ENCODE data around the gene FBXL17.

DNA sequence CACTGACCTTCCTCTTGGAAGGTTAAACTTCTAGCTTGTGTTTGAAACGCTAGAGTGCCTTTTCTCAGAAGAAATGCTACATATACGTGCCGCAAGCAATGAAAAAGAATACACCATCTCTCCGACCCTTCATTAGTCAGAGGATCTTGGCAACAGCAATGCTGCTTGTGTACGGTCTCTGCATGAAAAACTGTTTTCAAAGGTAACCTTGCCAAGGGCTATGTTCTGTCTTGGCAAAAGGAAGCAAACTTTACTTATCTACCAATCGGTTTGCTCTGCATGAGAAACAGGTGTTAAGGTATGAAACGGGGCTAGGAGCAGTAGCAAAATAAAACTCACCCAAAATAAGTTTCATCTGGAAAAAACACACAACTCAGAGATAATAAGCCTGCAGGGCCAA, 297.8 kb downstream of the FBXL17 start:
- TF ChIP-seq POLR2A (IDR thresholded peaks at IDR 0.05; ENCODE audit: low read depth, low read length) (no peak), CTCF (conservative IDR thresholded peaks at IDR 0.05; ENCODE audit: low read depth, low read length) (no peak), RAD21 (IDR thresholded peaks at IDR 0.05; ENCODE audit: low read length) (no peak), NFE2L2 (IDR thresholded peaks at IDR 0.05; ENCODE audit: low read depth, low read length) (no peak), CEBPB (IDR thresholded peaks at IDR 0.05; ENCODE audit: low read depth, low read length) (no peak), FOS (IDR thresholded peaks at IDR 0.05; ENCODE audit: low read depth, low read length) (no peak), MAFK (IDR thresholded peaks at IDR 0.05; ENCODE audit: low read depth, low read length) (no peak), RCOR1 (IDR thresholded peaks at IDR 0.05; ENCODE audit: insufficient replicate concordance, low read length) (no peak), MAZ (IDR thresholded peaks at IDR 0.05; ENCODE audit: borderline replicate concordance, low read depth, low read length) (no peak), BHLHE40 (IDR thresholded peaks at IDR 0.05; ENCODE audit: low read depth, low read length) (no peak), MXI1 (IDR thresholded peaks at IDR 0.05; ENCODE audit: borderline replicate concordance, low read depth, low read length) (no peak), SMC3 (IDR thresholded peaks at IDR 0.05; ENCODE audit: low read depth, low read length) (no peak)

All from IMR-90 (cell line).